Measurements from ENCODE around the gene TANGO2.

TANGO2 gene

DNA sequence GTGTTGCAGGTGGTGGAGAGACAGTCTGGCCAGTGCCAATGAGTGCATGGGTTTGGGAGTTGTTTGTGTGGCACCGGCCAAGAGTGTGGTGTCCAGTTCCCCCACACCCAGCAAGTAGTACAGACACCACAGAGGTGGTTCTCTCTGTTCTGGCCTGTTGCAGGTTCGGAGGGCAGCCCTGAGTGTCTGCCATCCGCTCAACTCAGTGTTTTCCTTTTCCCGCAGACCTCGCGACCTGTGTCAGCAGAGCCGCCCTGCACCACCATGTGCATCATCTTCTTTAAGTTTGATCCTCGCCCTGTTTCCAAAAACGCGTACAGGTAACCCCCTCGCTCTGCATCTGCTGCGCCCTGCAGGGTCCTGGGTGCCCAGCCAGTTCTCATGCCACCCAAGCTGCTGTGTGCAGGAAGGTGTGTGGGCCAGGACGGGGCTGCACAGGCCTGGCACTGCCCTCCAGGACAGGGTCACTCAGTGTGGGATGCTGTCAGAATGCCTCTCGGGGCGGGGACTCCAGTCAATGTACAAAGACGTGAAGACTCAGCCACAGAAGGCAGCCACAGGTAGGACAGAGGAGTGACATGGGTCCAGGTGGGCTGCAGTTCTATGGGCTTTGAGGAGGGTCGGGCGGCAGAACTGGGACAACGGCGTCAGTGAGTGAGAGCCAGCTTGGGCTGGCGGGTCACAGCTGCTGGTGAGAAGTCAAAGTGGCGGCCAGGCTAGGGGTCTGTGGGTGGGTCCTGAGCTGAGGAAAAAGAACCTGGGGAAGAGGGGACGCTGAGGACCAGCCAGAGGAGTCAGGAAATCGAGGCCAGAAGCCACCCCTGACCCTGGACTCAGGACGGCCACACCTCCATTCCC is 15.9 kb downstream of the TANGO2 start:
- H4K5ac ChIP-seq (ENCODE audit: low read length) = no peak overlapping the region
- no peak overlapping the region for H3K18ac ChIP-seq (ENCODE audit: low read length)
- H3K9ac ChIP-seq (ENCODE audit: low read length) = no peak overlapping the region
- H3K27me3 ChIP-seq (ENCODE audit: insufficient read depth, low read length, poor library complexity) = no peaks in the 10 kb centered on the region
- no peak overlapping the region for H2BK5ac ChIP-seq (ENCODE audit: low read length)
- no peak for DNase-seq
- no peaks in the 10 kb centered on the region for H3K36me3 ChIP-seq (ENCODE audit: control insufficient read depth, insufficient read depth, low read length)
- no peak overlapping the region for H2BK15ac ChIP-seq (replicated peaks; ENCODE audit: low read depth)
- no peak overlapping the region for H3K56ac ChIP-seq (ENCODE audit: low read length)
- H3K27ac ChIP-seq (ENCODE audit: low read depth, low read length) = no peak overlapping the region
- no peak overlapping the region for H2BK120ac ChIP-seq (ENCODE audit: low read depth, low read length)
- H3K4ac ChIP-seq (ENCODE audit: low read depth, low read length) = no peak overlapping the region
- no peak overlapping the region for H2AK5ac ChIP-seq (ENCODE audit: low read length)
- H3K23ac ChIP-seq (ENCODE audit: low read length) = no peak overlapping the region
- WGBS (ENCODE audit: extremely low coverage, insufficient coverage, low lambda C conversion rate) = no CpG with 5 or more reads among the region's 25 CpGs
- no peak overlapping the region for H3K4me3 ChIP-seq (ENCODE audit: low read length)
- no peaks in the 10 kb centered on the region for H3K79me1 ChIP-seq (ENCODE audit: low read length)
- H4K8ac ChIP-seq (ENCODE audit: low read depth, low read length) = no peak overlapping the region
- H3K4me2 ChIP-seq (ENCODE audit: low read length) = no peak overlapping the region
- H3K4me1 ChIP-seq (ENCODE audit: control insufficient read depth, low read depth, low read length) = no peaks in the 10 kb centered on the region
- no peaks in the 10 kb centered on the region for H3K79me2 ChIP-seq (ENCODE audit: control insufficient read depth, insufficient read depth, low read length)

DNA sequence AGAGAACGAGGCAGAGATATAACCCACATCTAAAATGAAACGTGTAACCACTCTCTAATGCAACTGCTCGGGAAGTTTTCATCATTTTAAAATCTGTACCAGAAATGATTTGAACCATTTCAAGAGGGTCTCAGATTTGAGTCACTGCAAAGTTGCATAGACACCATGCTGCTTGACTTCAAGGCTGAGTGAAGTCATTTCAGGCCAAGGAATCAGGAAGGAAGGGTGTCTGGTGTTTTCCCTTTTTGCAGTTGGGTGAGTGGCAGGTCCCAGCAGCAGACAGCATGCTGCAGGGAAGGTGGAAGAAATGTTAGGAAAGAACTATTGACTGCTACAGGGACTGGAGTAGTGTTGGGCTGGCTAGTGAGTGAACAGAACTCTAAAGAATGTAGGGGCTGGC is 16.5 kb downstream of the TANGO2 start:
- H3K4ac ChIP-seq (ENCODE audit: low read depth, low read length) = no peak overlapping the region
- H3K4me1 ChIP-seq (ENCODE audit: control insufficient read depth, low read depth, low read length) = no peaks in the 10 kb centered on the region
- H2BK120ac ChIP-seq (ENCODE audit: low read depth, low read length) = no peak overlapping the region
- H4K5ac ChIP-seq (ENCODE audit: low read length) = no peak overlapping the region
- no peaks in the 10 kb centered on the region for H3K79me1 ChIP-seq (ENCODE audit: low read length)
- H3K56ac ChIP-seq (ENCODE audit: low read length) = no peak overlapping the region
- no peak overlapping the region for H2BK15ac ChIP-seq (replicated peaks; ENCODE audit: low read depth)
- H3K79me2 ChIP-seq (ENCODE audit: control insufficient read depth, insufficient read depth, low read length) = no peaks in the 10 kb centered on the region
- no peak overlapping the region for H3K27ac ChIP-seq (ENCODE audit: low read depth, low read length)
- no peak overlapping the region for H3K4me3 ChIP-seq (ENCODE audit: low read length)
- H3K23ac ChIP-seq (ENCODE audit: low read length) = no peak overlapping the region
- H3K27me3 ChIP-seq (ENCODE audit: insufficient read depth, low read length, poor library complexity) = no peaks in the 10 kb centered on the region
- no peak overlapping the region for H2BK5ac ChIP-seq (ENCODE audit: low read length)
- no peak overlapping the region for H4K8ac ChIP-seq (ENCODE audit: low read depth, low read length)
- H2AK5ac ChIP-seq (ENCODE audit: low read length) = no peak overlapping the region
- H3K36me3 ChIP-seq (ENCODE audit: control insufficient read depth, insufficient read depth, low read length) = no peaks in the 10 kb centered on the region
- WGBS (ENCODE audit: extremely low coverage, insufficient coverage, low lambda C conversion rate) = no CpG with 5 or more reads among the region's 3 CpGs
- DNase-seq = no peak
- no peak overlapping the region for H3K4me2 ChIP-seq (ENCODE audit: low read length)
- no peak overlapping the region for H3K18ac ChIP-seq (ENCODE audit: low read length)
- H3K9ac ChIP-seq (ENCODE audit: low read length) = no peak overlapping the region

- no peak overlapping the region for H3K27ac ChIP-seq (ENCODE audit: low read depth, low read length)
- no peak overlapping the region for H3K23ac ChIP-seq (ENCODE audit: low read length)
- no peaks in the 10 kb centered on the region for H3K4me1 ChIP-seq (ENCODE audit: control insufficient read depth, low read depth, low read length)
- H3K79me1 ChIP-seq (ENCODE audit: low read length) = no peaks in the 10 kb centered on the region
- H3K27me3 ChIP-seq (ENCODE audit: insufficient read depth, low read length, poor library complexity) = no peaks in the 10 kb centered on the region
- no peak overlapping the region for H4K5ac ChIP-seq (ENCODE audit: low read length)
- no peak overlapping the region for H3K18ac ChIP-seq (ENCODE audit: low read length)
- H2BK15ac ChIP-seq (replicated peaks; ENCODE audit: low read depth) = no peak overlapping the region
- H2BK120ac ChIP-seq (ENCODE audit: low read depth, low read length) = no peak overlapping the region
- H3K36me3 ChIP-seq (ENCODE audit: control insufficient read depth, insufficient read depth, low read length) = no peaks in the 10 kb centered on the region
- no peak overlapping the region for H3K4me2 ChIP-seq (ENCODE audit: low read length)
- H3K4me3 ChIP-seq (ENCODE audit: low read length) = no peak overlapping the region
- no peak overlapping the region for H3K56ac ChIP-seq (ENCODE audit: low read length)
- no peak overlapping the region for H2AK5ac ChIP-seq (ENCODE audit: low read length)
- no peak overlapping the region for H3K4ac ChIP-seq (ENCODE audit: low read depth, low read length)
- no peak for DNase-seq
- H4K8ac ChIP-seq (ENCODE audit: low read depth, low read length) = no peak overlapping the region
- H3K79me2 ChIP-seq (ENCODE audit: control insufficient read depth, insufficient read depth, low read length) = no peaks in the 10 kb centered on the region
- no peak overlapping the region for H2BK5ac ChIP-seq (ENCODE audit: low read length)
- WGBS (ENCODE audit: extremely low coverage, insufficient coverage, low lambda C conversion rate) = no CpG with 5 or more reads among the region's 7 CpGs
- no peak overlapping the region for H3K9ac ChIP-seq (ENCODE audit: low read length)
Observed at GRCh38 chr22:20038574-20038973, 17.7 kb downstream of the TANGO2 start.

GRCh38 chr22:20039683-20040325 is 18.9 kb downstream of the TANGO2 start:
- Histone ChIP-seq H3K18ac (ENCODE audit: low read length) (no peak overlapping the region), H4K8ac (ENCODE audit: low read depth, low read length) (no peak overlapping the region), H3K4me1 (ENCODE audit: control insufficient read depth, low read depth, low read length) (no peaks in the 10 kb centered on the region), H3K9ac (ENCODE audit: low read length) (no peak overlapping the region), H3K4me2 (ENCODE audit: low read length) (no peak overlapping the region), H4K5ac (ENCODE audit: low read length) (no peak overlapping the region), H2BK5ac (ENCODE audit: low read length) (no peak overlapping the region), H3K4me3 (ENCODE audit: low read length) (no peak overlapping the region), H3K36me3 (ENCODE audit: control insufficient read depth, insufficient read depth, low read length) (no peaks in the 10 kb centered on the region), H3K79me1 (ENCODE audit: low read length) (no peaks in the 10 kb centered on the region), H3K4ac (ENCODE audit: low read depth, low read length) (no peak overlapping the region), H2BK15ac (replicated peaks; ENCODE audit: low read depth) (no peak overlapping the region), H3K56ac (ENCODE audit: low read length) (no peak overlapping the region), H3K79me2 (ENCODE audit: control insufficient read depth, insufficient read depth, low read length) (no peaks in the 10 kb centered on the region), H3K27me3 (ENCODE audit: insufficient read depth, low read length, poor library complexity) (no peaks in the 10 kb centered on the region), H2BK120ac (ENCODE audit: low read depth, low read length) (no peak overlapping the region), H3K27ac (ENCODE audit: low read depth, low read length) (no peak overlapping the region), H3K23ac (ENCODE audit: low read length) (no peak overlapping the region), H2AK5ac (ENCODE audit: low read length) (no peak overlapping the region)
- no peak for DNase-seq
- WGBS (ENCODE audit: extremely low coverage, insufficient coverage, low lambda C conversion rate) = no CpG with 5 or more reads among the region's 9 CpGs

- no peak overlapping the region for H2BK5ac ChIP-seq (ENCODE audit: low read length)
- H2BK120ac ChIP-seq (ENCODE audit: low read depth, low read length) = no peak overlapping the region
- no CpG with 5 or more reads among the region's 7 CpGs for WGBS (ENCODE audit: extremely low coverage, insufficient coverage, low lambda C conversion rate)
- no peak overlapping the region for H3K23ac ChIP-seq (ENCODE audit: low read length)
- no peaks in the 10 kb centered on the region for H3K4me1 ChIP-seq (ENCODE audit: control insufficient read depth, low read depth, low read length)
- H3K27me3 ChIP-seq (ENCODE audit: insufficient read depth, low read length, poor library complexity) = no peaks in the 10 kb centered on the region
- no peak overlapping the region for H3K4ac ChIP-seq (ENCODE audit: low read depth, low read length)
- H3K18ac ChIP-seq (ENCODE audit: low read length) = no peak overlapping the region
- no peak overlapping the region for H3K4me3 ChIP-seq (ENCODE audit: low read length)
- no peak overlapping the region for H3K27ac ChIP-seq (ENCODE audit: low read depth, low read length)
- H2BK15ac ChIP-seq (replicated peaks; ENCODE audit: low read depth) = no peak overlapping the region
- H4K5ac ChIP-seq (ENCODE audit: low read length) = no peak overlapping the region
- no peak overlapping the region for H2AK5ac ChIP-seq (ENCODE audit: low read length)
- no peaks in the 10 kb centered on the region for H3K79me1 ChIP-seq (ENCODE audit: low read length)
- no peak for DNase-seq
- H4K8ac ChIP-seq (ENCODE audit: low read depth, low read length) = no peak overlapping the region
- H3K79me2 ChIP-seq (ENCODE audit: control insufficient read depth, insufficient read depth, low read length) = no peaks in the 10 kb centered on the region
- H3K4me2 ChIP-seq (ENCODE audit: low read length) = no peak overlapping the region
- no peak overlapping the region for H3K9ac ChIP-seq (ENCODE audit: low read length)
- no peak overlapping the region for H3K56ac ChIP-seq (ENCODE audit: low read length)
- no peaks in the 10 kb centered on the region for H3K36me3 ChIP-seq (ENCODE audit: control insufficient read depth, insufficient read depth, low read length)
Observed at GRCh38 chr22:20040327-20041200, 19.7 kb downstream of the TANGO2 start.
